Progenitor cell of endocrine pancreas (in vitro differentiated cells): Measurements from ENCODE around the gene DEDD2. TPM values are rescaled to one million over a fixed set of nuclear protein-coding genes. Genes with fewer than 3 reads are reported as not detected.
A peak's percentile ranks its signal among the peaks of the same experiment; 100 is the strongest.

Experiments used
- DNase-seq: peaks from one replicate; pipeline ENCODE4 v3.0.0; 2021; ENCODE audit warnings: low spot score; ENCODE audit not compliant: unreplicated experiment
- H3K27ac Mint-ChIP-seq: 2 replicates; pipeline ENCODE4 v1.8.0; 2021; ENCODE audit warnings: mild to moderate bottlenecking, moderate library complexity, mixed read lengths
- H3K27me3 Mint-ChIP-seq: 2 replicates; pipeline ENCODE4 v1.8.0; 2021; ENCODE audit warnings: mixed read lengths
- H3K36me3 Mint-ChIP-seq: 2 replicates; pipeline ENCODE4 v1.8.0; 2022; ENCODE audit warnings: mixed read lengths; ENCODE audit not compliant: insufficient read depth
- H3K4me1 Mint-ChIP-seq: 2 replicates; pipeline ENCODE4 v1.8.0; 2021; ENCODE audit warnings: low read depth, mixed read lengths
- H3K4me3 Mint-ChIP-seq: 2 replicates; pipeline ENCODE4 v1.8.0; 2021; ENCODE audit warnings: low read depth, mild to moderate bottlenecking, moderate library complexity, mixed read lengths
- H3K9me3 Mint-ChIP-seq: 2 replicates; pipeline ENCODE4 v1.8.0; 2021; ENCODE audit warnings: low read depth, mixed read lengths
- total RNA-seq: library from RNA; stranded (reverse); gene quantifications from 2 replicates; pipeline ENCODE4 v1.2.1, GENCODE V29; 2021
- TF ChIP-seq, protein P1 (sequence below): fragments of 200-600 bp; sonication (generic); IDR thresholded peaks from one replicate; pipeline ENCODE4 v1.5.0; 2021; ENCODE audit warnings: antibody characterized with exemption, mild to moderate bottlenecking; ENCODE audit not compliant: unreplicated experiment

DEDD2 gene
- total RNA-seq, 1 donor from 2014 or later, result 38.3 TPM

DNA sequence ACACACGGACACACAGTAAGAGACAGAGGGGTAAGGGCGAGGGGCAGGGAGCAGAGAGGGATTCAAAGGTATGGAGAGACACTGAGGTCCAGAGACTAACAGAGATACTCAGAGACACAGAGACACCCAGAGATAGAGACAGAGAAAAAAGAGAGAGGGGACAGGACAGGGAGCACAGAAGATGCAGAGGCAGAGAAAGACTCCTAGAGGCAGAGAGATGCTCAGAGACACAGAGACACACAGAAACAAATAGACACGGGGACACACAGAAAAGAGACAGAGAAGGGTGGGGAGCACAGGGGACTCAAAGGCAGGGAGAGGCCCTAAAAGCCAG, 39.8 kb downstream of the DEDD2 start:
- Mint-ChIP-seq H3K9me3 (no peaks in the 10 kb centered on the region), H3K36me3 (no peaks in the 10 kb centered on the region), H3K27ac (no peak overlapping the region), H3K4me1 (peaks cover 5% of the 10 kb centered on the region), H3K4me3 (no peak overlapping the region), H3K27me3 (peaks cover 49% of the 10 kb centered on the region)
- no peak for DNase-seq
- TF ChIP-seq, protein P1, sequence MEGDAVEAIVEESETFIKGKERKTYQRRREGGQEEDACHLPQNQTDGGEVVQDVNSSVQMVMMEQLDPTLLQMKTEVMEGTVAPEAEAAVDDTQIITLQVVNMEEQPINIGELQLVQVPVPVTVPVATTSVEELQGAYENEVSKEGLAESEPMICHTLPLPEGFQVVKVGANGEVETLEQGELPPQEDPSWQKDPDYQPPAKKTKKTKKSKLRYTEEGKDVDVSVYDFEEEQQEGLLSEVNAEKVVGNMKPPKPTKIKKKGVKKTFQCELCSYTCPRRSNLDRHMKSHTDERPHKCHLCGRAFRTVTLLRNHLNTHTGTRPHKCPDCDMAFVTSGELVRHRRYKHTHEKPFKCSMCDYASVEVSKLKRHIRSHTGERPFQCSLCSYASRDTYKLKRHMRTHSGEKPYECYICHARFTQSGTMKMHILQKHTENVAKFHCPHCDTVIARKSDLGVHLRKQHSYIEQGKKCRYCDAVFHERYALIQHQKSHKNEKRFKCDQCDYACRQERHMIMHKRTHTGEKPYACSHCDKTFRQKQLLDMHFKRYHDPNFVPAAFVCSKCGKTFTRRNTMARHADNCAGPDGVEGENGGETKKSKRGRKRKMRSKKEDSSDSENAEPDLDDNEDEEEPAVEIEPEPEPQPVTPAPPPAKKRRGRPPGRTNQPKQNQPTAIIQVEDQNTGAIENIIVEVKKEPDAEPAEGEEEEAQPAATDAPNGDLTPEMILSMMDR, result no peak

DNA sequence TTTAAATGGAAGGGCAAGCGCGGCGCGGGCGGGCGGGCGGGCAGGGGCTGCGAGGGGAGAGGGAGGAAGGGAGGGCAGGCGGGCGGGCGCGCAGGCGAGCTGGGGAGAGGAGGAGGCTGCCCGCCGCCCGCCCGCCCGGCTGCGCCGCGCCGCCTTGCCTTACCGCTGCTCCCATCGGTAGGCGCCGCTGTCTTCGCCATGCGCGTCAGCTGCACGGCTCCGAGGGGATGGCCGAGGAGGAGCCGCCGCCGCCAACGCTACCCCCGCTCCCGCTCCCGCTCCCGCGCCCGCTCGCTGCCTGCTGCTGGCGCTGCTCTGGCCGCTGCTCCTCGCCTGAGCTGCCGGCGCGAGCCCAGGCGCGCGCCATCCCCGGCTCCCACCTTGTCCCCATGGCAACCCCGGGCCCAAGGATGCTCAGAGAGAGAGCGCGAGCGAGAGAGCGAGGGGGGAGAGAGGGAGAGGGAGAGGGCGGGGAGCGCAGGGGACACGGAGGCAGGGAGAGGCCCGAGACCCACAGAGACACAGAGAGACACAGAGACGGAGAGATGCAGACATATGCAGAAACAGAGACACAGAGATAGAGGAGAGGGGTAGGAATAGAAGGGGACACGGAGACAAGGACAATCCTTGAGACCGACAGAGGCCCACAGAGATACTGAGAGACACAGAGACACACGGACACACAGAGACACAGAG, 40.3 kb downstream of the DEDD2 start:
- peaks cover 49% of the 10 kb centered on the region for H3K27me3 Mint-ChIP-seq
- no peak overlapping the region for H3K27ac Mint-ChIP-seq
- peaks cover 5% of the 10 kb centered on the region for H3K4me1 Mint-ChIP-seq
- H3K36me3 Mint-ChIP-seq, result no peaks in the 10 kb centered on the region
- no peak overlapping the region for H3K4me3 Mint-ChIP-seq
- peak; percentile 65 for DNase-seq
- TF ChIP-seq, protein P1, result peak; percentile 58
- no peaks in the 10 kb centered on the region for H3K9me3 Mint-ChIP-seq

DNA sequence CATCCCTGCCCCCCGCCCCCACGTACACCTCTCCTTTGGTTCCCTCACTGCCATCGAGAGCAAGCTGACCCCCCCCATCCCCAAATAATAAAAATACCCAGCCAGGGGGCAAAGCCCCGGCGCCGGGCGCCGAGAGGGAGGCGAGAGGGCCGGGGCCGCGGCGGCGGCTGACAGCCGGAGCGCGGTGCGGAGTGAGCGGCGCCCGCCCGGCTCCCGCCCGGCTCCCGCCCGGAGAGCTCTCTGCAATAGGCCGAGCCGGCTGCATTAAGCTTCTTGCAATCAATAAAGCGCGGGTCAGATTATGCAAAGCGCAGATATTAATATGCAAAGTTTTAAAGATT, 40.9 kb downstream of the DEDD2 start:
- TF ChIP-seq, protein P1, result no peak
- Mint-ChIP-seq H3K27me3 (peaks cover 49% of the 10 kb centered on the region), H3K4me3 (peak overlapping the region; percentile 52), H3K9me3 (no peaks in the 10 kb centered on the region), H3K36me3 (no peaks in the 10 kb centered on the region), H3K27ac (no peak overlapping the region), H3K4me1 (peaks cover 5% of the 10 kb centered on the region)
- no peak for DNase-seq

GRCh38 chr19:42175952-42176648, 41.4 kb downstream of the DEDD2 start:
- Mint-ChIP-seq H3K27me3 (peaks cover 50% of the 10 kb centered on the region), H3K27ac (no peak overlapping the region), H3K36me3 (no peaks in the 10 kb centered on the region), H3K4me3 (peak overlapping the region; percentile 52), H3K9me3 (no peaks in the 10 kb centered on the region), H3K4me1 (peaks cover 5% of the 10 kb centered on the region)
- TF ChIP-seq, protein P1, result no peak
- DNase-seq, result no peak

GRCh38 chr19:42174958-42175734, 42.3 kb downstream of the DEDD2 start:
- H3K27ac Mint-ChIP-seq, result no peak overlapping the region
- TF ChIP-seq, protein P1, result no peak
- H3K9me3 Mint-ChIP-seq, result no peaks in the 10 kb centered on the region
- H3K36me3 Mint-ChIP-seq, result no peaks in the 10 kb centered on the region
- no peak overlapping the region for H3K4me3 Mint-ChIP-seq
- DNase-seq, result no peak
- peaks cover 5% of the 10 kb centered on the region for H3K4me1 Mint-ChIP-seq
- peaks cover 57% of the 10 kb centered on the region for H3K27me3 Mint-ChIP-seq
